ENCODE results near the gene INSYN2B.

DNA sequence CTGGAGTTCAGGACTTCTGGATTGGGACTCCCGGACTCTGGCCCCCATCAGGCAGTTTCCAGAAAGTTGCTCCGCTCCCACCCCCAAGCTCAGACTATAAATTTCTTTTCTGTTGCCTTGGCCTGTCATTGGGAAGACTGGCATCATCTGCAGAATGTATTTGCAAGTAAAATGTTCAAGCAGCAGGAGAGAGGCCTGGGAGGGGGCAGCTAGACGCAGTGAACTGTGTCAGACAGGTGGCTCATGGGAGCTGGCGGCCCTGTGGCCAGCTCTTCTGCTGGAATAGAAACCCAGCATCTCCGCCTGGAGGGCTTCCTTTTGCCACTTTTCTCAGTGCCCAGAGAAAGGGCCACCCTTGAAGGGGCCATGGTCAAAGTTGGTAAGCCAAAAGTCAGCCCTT is 16.0 kb downstream of the INSYN2B start:
- TF ChIP-seq GATA2 (IDR thresholded peaks at IDR 0.05; ENCODE audit: low read depth, low read length) = no peak
- no peak for TF ChIP-seq GATA3 (IDR thresholded peaks at IDR 0.05; ENCODE audit: low read depth, low read length)

Data from SH-SY5Y (cell line).